Heart left ventricle (tissue), 13 donors: Measurements from ENCODE around the gene IL1R2.

ENCODE experiments used
- POLR2A ChIP-seq, 2 donors: fragments of 450-650 bp; IDR thresholded peaks; one replicate each; pipeline ENCODE4 v1.6.1; 2017; ENCODE audit warnings: antibody characterized with exemption in 2 of 2, mild to moderate bottlenecking in 2 of 2, moderate library complexity in 2 of 2
- TF ChIP-seq, protein P1 (sequence below), 12 donors: fragments of 200-600 bp; sonication (generic) in 4 of 12; IDR thresholded peaks; one replicate each; pipeline versions ENCODE4 v1.5.0 to v1.8.0; 2018 to 2022; ENCODE audit warnings: antibody characterized with exemption in 12 of 12, mild to moderate bottlenecking in 5 of 12
- donor health status: ischemic (EF 13 %, LVEDD 7.1; RV severe dilation, severe dysfunction).
- donor health status: DM: no; HTN: yes; CAD: no.
- donor health status: DM: no; HTN: no; CAD: no.
- donor health status: ischemic (EF 25% LVEDD 6.9; RV normal size, moderate dysfunction).
- donor health status: ischemic (EF 25% LVEDD 5.7; RV mildly dilated, moderate dysfunction).
- donor health status: ischemic (EF 35%, LVEDD 5.7; RV mildly dilated, moderate dysfunction).
- donor health status: nonischemic (EF 11% LVEDD 7.7; RV severe dilation, severe dysfunction).
- donor health status: DM: yes; HTN: yes; CAD: no.
- donor health status: PGD.
- donor health status: ischemic (EF 29% LVEDD 5.4; RV normal size, mild dysfunction).
- donor health status: nonischemic (EF 23%, LVEDD 6.1; RV moderate dilation, normal function).

GRCh38 chr2:102030502-102030854 is 38.7 kb downstream of the IL1R2 start:
- TF ChIP-seq, protein P1, sequence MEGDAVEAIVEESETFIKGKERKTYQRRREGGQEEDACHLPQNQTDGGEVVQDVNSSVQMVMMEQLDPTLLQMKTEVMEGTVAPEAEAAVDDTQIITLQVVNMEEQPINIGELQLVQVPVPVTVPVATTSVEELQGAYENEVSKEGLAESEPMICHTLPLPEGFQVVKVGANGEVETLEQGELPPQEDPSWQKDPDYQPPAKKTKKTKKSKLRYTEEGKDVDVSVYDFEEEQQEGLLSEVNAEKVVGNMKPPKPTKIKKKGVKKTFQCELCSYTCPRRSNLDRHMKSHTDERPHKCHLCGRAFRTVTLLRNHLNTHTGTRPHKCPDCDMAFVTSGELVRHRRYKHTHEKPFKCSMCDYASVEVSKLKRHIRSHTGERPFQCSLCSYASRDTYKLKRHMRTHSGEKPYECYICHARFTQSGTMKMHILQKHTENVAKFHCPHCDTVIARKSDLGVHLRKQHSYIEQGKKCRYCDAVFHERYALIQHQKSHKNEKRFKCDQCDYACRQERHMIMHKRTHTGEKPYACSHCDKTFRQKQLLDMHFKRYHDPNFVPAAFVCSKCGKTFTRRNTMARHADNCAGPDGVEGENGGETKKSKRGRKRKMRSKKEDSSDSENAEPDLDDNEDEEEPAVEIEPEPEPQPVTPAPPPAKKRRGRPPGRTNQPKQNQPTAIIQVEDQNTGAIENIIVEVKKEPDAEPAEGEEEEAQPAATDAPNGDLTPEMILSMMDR (IDR thresholded peaks at IDR 0.05), result no peak
- no peak for TF ChIP-seq POLR2A (IDR thresholded peaks at IDR 0.05)
